NCI-H345 (cell line): ENCODE results near the gene CELF1.
"Not testable (repeated sequence)": the region's sequence is repeated elsewhere in the genome, so short reads cannot be mapped to it uniquely, and the experiment has no call there.

ENCODE experiments used
- DNase-seq: peaks from one replicate; lab custom pipeline; 2025; lab: John Stamatoyannopoulos, UW

The CELF1 gene

GRCh38 chr11:47538741-47539565, 14.0 kb downstream of the CELF1 start:
- DNase-seq: peak; percentile 59

- no peak for DNase-seq
These were observed 16.0 kb downstream of the CELF1 start for GRCh38 chr11:47536915-47537314.

- no peak for DNase-seq
These were observed 18.2 kb downstream of the CELF1 start for GRCh38 chr11:47534704-47535251.

GRCh38 chr11:47533690-47534151, 19.2 kb downstream of the CELF1 start:
- no peak for DNase-seq

- no peak for DNase-seq
These were observed 20.2 kb downstream of the CELF1 start for GRCh38 chr11:47532597-47533213.

GRCh38 chr11:47531666-47532065, 21.3 kb downstream of the CELF1 start:
- no peak for DNase-seq

GRCh38 chr11:47530721-47531120, 22.2 kb downstream of the CELF1 start:
- DNase-seq: not testable (repeated sequence)

- DNase-seq: no peak
These were observed 23.0 kb downstream of the CELF1 start for GRCh38 chr11:47529951-47530350.

- DNase-seq: no peak
These were observed 25.7 kb downstream of the CELF1 start for GRCh38 chr11:47527186-47527585.

GRCh38 chr11:47526032-47526431, 26.9 kb downstream of the CELF1 start:
- DNase-seq: not testable (repeated sequence)

GRCh38 chr11:47524291-47524874, 28.5 kb downstream of the CELF1 start:
- DNase-seq: no peak

GRCh38 chr11:47523490-47524225, 29.3 kb downstream of the CELF1 start:
- DNase-seq: no peak

- no peak for DNase-seq
These were observed 34.5 kb downstream of the CELF1 start for GRCh38 chr11:47518212-47518964.

- DNase-seq: no peak
These were observed 35.7 kb downstream of the CELF1 start for GRCh38 chr11:47516984-47517853.

GRCh38 chr11:47516155-47516554, 36.8 kb downstream of the CELF1 start:
- no peak for DNase-seq

GRCh38 chr11:47514825-47515647, 37.9 kb downstream of the CELF1 start:
- no peak for DNase-seq

GRCh38 chr11:47512701-47513100, 40.2 kb downstream of the CELF1 start:
- no peak for DNase-seq

GRCh38 chr11:47511917-47512316, 41.0 kb downstream of the CELF1 start:
- DNase-seq: no peak

- no peak for DNase-seq
These were observed 42.7 kb downstream of the CELF1 start for GRCh38 chr11:47510209-47510608.
